ENCODE data around the gene PDE7B.
A peak's percentile ranks its signal among the peaks of the same experiment; 100 is the strongest.

PDE7B gene

DNA sequence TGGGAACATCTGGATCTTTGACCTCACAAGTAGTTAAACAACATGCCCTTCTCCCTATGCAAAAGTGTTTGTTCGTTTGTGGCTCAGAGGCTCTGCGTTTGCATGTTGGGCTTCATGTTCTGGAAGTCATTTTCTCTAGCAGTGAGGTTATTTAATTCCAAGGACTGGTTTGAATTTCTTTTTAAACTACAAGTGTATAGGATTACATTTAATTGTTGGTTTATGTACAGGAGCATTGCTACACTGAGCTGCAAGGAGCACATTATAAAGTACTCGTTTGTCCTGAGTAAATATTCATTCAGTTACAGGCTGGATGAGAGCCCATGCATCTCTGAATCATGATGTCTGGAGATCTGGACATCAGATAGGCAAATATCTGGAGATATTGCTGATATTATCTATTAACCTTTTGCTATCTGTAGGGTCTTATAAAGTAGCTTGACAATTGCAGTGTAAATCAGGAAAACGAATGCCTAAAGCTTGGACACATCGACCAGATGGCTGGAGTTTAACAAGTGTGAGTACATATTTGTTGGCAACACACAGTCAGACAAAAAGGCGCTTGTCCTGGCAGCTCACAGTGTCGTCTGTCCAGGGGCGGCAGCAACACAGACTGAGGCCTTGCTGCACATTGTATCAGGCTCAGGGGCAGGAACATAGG, 84.6 kb downstream of the PDE7B start:
- peak; percentile 70 for DNase-seq (ENCODE audit: low read depth)

DNA sequence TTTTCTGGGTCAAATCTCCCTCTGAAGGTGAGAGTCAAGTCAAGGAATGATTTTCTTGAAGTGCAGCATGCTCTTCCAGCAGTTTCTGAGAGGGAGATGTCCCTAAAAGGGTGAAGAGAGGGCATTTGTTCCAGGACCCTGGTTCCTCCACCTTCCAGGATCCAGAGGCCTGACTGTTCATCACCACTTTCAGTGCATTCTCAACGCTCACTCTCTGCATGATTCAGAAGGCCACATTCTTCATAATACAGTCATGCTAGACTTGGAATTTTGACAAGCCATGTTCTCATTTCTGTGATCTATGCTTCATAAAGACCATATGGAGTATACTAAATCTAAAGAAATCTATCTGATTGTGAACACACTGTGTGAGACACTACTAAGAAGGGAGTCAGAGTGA, 85.1 kb downstream of the PDE7B start:
- peak; percentile 91 for DNase-seq (ENCODE audit: low read depth)

DNA sequence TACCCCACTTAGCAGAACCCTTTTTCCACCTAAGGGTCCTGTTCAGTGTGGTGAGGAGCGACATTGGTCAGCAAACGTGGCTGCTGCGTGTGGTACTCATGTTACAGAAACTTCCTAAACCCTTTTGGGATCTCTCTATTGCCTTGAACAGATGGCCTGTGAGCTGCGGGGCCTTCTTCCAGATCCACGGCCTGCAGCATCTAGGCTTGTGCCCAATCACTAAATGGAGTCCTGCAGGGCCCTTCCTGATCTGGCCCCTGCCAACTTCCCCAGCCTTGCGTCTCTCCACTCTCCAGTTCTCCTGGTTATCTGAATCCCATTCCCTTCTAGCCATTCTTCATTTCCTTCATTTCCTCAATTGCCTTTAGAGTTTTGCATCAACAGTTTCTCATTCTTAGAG, 85.6 kb downstream of the PDE7B start:
- DNase-seq (ENCODE audit: low read depth) = no peak

DNA sequence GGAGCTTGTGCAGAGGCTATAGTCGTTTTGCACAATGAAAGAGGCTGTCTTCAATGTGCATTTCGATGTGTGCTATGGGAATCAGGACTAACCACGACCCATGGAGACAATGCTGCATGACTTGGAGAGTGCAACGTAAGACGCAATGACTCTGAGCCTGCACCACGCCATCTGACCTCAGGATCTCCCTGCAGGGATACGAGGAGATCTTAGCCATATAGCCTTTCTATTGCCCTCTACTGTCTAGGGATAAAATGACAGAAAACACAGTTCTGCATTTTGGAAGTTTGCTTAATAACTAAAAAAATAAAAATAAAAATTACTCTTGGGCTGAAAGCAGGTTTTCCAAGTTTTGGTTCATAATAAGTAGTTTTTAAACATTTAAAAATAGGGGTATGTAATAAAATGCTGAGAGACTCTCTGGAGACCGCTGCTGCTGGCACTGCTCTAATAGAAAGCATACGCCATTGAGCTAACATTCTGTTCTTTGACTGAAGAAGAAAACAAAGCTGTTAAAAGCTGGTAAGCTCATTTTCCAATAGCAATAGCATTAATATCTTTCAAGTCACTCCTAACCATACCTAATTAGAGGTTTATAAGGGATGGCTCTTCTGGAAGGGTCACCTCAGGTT, 87.2 kb downstream of the PDE7B start:
- DNase-seq (ENCODE audit: low read depth) = peak; percentile 72

DNA sequence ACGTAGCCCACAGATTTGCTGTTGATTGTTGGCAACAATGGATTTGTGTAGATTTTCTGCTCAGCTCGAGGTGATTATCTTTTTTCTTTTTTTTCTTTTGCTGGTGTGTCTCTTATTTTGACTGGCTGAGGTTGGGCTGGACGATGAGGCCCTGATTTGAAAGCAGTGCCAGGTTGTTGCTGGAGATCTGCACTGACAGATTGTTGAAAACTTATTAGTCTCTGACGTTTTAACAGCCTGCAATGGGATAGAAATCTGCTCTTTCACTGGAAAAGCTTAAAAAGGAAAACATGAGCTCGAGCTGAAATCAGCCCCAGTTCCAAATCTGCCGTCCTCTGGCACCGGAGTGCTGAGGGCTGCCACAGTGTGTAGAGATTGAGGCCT, 87.7 kb downstream of the PDE7B start:
- peak; percentile 45 for DNase-seq (ENCODE audit: low read depth)

DNA sequence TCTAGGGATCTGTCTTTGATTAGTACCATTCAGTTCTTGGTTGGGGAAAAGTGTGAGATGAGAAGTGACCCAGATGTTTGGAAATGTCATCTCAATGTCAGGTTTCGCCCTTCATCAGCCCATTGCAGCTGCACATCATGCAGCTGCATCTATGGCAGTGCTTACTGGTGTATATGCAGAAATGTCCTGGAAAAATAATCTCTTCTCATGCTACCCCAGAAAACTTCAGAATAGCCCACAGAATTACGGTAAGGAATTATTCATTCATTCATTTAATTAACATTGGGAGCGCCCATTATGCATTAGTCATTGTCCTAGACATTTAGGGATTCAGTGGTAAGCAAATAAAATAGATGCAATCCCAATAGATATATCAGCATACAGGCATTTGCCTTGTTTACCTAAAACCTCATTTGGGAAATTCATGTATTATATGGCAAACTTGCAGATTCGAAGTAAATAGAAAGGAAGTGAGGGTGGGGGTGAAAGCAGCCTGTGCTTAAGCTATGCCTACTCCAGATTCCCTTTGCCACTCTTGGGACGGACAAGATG, 89.2 kb downstream of the PDE7B start:
- no peak for DNase-seq (ENCODE audit: low read depth)

DNA sequence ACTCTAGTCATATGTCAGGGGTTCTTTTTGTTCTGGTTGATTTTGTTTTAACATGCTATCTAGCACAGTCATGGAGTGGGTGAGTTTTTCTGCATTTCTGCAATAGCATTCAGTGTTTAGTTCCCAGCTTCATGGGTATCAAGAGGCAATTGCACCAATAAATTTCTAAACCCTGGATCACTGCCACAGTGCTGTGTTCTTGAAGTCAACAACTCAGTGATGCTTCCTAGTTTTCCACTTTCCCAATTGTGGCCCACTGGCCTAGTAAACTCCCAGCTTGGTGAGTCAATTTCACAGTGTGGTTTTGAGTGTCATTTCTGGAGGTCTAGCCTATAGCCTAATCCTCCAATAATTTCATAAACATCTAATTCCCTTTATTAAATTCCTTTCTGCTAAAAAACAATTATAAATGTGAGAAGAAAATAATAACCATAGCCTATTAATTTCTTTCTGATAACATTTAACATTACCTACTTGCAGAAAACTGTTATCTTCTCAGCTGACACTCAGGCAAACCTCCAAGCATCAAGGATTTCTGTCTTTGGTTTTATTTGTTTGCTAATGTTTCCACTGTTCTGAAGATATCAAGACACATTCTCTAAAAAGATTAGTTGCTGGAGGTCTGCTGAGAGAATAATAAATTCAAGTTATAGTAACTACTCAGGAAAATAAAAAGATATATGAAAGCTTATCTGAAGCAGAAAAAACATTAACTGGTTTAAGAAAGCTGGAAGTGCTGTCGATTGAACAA, 89.9 kb downstream of the PDE7B start:
- DNase-seq (ENCODE audit: low read depth) = peak; percentile 10

DNA sequence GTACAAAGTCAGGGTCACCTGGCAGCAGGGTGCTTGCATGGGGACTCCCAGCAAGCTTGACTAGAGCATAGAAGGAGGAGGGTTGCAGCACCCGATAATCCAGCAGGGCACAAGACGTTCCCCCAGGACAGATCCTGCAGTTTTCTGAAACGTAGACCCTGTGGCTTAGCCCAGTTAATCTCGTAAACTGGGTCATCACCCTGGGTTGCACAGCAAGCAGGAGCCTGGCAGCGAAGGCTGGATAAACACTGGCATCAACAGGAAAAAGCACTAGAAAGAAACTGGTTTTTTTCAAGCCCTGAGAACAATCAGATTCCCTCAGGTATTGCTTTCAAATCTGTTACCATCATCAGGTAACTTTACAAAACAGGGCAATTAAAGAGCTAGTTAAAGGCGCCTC, 92.6 kb downstream of the PDE7B start:
- DNase-seq (ENCODE audit: low read depth) = no peak

DNA sequence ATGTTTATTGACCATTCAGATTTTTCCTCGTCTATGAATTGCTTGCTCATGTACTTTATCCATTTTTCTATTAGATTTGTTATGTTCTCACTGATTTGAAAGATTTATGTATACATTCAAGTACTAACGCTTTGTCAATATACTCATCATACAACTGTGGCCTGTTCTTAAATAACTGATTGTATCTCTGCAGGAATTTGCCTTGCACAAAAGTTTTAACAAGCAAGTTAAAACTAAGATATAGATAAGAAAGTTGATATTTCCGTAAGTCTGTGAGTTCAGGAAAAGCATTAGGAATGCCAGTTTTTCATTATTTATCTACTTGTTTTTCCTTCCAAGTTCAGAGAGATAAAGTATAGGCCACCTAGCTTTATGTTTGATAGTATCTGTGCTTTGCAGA, 95.2 kb downstream of the PDE7B start:
- no peak for DNase-seq (ENCODE audit: low read depth)

DNA sequence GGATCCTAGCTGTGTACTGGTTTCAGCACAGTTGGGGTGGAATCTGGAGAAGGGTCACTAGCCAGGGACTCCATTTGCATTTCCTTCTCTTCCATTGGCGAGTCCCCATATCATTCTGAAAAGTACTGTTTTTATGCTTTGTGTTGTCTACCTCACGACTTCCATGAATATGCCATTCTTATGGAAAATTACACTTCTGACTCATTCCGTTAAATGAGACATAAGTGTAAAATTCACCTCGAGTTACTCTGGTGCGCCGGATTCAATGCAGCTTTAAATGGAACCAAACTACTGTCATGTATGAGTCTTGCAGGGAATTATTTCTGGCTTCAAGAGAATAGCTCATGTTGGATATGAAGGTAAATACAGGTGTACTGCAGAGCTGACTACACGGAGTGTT, 99.2 kb downstream of the PDE7B start:
- no peak for DNase-seq (ENCODE audit: low read depth)

DNA sequence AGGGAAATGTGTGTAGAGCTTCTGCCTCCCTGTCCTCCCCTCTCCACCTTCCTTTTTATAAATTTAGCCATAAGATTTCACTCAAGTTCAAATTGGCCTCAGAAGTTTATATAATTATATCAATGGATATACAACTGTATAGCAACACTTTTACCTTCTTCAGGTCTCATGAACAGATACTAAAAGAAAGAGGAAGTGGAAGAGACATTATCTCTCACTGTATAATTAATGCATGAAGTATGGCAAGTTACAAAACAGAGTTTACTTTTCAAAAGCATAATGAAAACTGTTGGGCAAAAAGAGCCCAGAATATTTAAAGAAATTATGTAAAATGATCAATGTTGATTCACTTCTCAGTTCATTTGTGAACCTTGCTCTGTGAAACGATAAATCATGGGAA, 99.7 kb downstream of the PDE7B start:
- no peak for DNase-seq (ENCODE audit: low read depth)

DNA sequence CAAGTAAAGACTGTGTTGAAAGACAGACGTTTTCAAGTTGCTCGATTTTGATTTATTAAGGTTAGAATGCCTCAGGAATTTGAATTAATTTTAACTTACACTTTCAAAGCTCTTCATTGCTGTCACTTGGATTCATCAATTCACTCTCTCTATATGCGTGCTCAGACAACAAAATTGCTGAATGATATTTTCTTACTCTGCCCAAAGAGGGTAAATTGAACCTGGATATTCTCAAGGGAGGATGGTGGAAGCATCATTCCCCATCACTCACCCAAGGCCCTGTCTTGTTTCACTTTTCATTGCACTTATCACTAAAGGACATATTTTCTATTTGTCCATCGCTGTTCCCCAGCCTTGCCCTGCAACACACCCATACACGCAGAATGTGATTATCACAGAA, 102.3 kb downstream of the PDE7B start:
- DNase-seq (ENCODE audit: low read depth) = no peak

DNA sequence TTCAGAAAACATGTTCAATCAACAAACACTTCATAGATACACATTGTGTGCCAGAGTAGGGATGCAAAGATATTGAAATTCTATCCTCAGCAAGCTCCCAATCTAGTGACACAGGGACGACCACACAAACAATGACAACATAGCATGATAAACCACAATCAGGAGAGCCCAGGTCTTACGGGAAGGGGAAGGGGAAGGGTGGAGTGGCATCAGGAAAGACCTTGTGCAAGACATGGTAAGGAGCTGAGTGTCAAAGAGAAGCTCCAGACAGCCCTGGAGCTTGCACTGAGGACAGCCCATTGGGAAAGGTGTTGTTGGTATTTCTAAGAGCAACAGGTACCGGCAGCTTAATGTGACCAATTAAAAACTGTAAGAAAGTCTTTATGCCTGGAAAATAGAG, 103.6 kb downstream of the PDE7B start:
- no peak for DNase-seq (ENCODE audit: low read depth)

DNA sequence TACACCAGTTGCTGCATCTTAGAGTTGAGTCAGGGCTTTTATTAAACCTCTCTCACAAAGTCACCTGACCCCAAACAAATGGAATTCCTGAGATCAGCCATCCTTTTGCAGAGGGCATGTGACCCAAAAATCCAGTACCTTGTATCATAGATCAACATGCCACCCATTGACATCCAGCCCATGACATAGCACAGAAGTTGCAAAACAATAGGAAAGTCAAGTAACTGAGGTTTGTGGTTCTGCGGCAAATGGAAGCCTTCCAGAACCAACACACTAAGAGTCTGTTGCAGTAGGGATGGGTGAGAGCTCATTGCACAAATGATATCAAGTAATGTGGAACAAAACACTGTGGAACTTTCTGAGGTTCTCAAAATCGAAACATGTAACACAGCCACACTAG, 111.2 kb downstream of the PDE7B start:
- no peak for DNase-seq (ENCODE audit: low read depth)

DNA sequence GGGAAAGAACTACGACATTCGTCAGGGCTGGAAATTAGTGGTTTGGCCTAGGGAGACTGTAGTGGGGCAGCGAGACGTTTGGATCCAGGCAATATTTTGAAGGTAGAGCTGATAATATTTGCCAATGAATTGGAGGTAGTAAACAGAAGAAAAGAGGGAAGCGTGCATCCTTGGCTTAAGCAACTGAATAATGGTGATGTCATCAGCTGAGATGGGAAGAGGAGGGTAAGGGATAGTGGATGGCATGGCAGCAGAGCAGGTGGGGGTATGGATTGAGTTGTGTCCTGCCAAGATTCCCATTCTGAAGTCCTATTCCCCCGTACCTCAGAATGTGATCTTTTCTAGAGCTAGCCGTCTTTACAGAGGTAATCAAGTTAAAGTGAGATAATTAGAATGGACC, 119.2 kb downstream of the PDE7B start:
- DNase-seq (ENCODE audit: low read depth) = no peak

DNA sequence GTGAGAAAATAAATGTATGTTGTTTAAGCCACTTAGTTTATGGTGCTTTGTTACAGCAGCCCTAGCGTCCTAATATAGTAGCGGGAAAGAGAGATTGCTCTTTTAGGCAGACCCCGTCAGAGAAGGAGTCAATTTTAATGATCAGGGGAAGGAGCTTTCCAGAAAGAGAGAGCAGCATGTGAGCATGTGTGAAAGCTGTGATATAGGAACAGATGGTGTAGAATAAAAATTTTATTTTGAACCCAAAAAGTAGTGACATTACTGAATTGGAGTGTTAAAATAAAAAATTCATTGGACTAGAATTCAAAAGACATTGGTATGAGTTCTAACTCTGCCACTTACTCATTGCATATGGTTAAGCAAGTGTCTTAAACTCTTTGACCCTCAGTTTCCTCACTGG, 119.8 kb downstream of the PDE7B start:
- no peak for DNase-seq (ENCODE audit: low read depth)

DNA sequence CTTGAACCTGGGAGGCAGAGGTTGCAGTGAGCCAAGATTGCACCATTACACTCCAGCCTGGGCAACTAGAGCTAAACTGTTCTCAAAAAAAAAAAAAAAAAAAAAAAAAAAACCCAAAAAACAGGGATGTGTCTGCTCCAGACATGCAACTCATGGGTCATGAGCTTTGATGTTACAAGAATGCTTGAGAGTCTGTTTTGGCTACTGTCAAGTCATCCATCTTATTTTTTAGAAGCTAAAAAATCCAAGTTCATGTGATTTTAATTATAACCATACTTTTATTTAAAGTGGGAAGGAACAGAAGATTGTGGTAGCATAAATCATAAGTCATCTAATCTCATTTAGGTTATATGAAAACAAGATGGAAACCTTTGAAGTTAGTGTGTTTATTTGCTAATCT, 120.6 kb downstream of the PDE7B start:
- no peak for DNase-seq (ENCODE audit: low read depth)

DNA sequence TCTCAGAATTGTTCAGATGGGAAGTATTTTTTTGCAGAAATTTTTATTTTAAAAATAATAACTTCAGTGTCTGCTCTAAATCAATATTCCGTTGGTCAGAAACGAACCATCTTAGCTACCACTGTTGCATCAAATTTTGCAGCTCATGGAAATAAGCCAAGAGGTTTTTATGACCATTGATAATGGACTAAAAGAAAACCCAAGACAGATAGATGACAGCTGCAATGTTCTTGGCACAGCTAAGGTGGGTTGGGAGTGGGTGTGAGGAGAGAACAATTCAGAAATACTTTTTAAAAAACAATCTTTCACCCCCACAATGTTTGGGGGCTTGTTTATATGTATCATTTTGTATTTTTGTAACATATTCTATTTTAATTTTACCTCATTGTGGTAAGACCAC, 121.1 kb downstream of the PDE7B start:
- no peak for DNase-seq (ENCODE audit: low read depth)

DNA sequence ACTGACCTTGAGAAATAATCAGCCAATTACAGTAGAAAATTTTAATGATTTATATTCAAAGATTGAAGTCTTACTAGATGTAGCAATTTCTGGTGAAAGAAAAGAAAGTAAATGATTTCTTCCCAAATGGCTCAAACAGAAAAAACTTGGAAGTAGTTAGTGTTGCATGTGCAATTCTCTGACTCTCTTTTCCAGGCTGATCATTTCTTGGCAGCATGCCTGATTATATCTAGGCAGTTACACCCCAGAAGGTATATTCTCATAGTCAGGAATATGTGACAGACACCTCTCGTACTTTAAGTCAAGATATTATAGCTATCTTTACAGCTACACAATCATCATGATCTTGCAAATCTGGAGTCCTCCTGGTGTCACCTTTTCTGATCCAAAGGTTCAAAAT, 122.9 kb downstream of the PDE7B start:
- DNase-seq (ENCODE audit: low read depth) = no peak

DNA sequence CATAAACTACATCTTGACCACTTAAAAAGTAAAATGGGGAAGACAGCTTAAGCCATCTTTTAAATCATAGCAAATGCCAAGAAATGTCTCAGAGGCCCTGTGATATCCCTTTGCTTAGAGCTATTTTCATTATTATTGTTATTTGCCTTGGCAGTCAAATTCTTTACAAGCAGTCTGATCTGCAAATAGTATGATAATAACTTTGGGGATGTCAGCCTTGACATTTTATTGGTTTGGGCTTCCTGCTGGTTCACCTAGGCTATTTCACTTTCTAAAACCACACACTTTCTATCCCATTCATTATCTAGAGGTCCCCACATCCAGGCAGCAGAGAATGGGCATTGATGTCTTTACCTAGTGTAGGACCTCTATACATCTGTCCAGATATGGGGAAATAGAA, 125.1 kb downstream of the PDE7B start:
- no peak for DNase-seq (ENCODE audit: low read depth)

DNA sequence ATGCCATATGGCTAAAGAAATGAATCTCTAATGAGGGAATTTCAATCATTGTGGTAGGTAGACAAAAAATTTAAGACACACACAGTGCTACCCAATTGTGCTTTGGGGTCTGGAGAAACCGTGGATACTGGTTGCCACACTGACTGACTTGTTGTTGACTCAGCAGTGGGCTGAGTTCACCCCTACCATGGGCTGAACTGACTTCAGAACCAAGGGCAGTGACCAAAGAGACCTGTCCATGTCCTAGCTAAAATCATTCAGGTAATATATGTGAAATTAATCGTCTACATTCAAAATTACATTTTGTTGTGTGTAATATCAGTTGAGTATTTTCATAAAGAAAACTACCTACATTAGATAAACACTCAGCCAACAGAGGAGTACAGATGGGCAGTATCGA, 131.6 kb downstream of the PDE7B start:
- no peak for DNase-seq (ENCODE audit: low read depth)

DNA sequence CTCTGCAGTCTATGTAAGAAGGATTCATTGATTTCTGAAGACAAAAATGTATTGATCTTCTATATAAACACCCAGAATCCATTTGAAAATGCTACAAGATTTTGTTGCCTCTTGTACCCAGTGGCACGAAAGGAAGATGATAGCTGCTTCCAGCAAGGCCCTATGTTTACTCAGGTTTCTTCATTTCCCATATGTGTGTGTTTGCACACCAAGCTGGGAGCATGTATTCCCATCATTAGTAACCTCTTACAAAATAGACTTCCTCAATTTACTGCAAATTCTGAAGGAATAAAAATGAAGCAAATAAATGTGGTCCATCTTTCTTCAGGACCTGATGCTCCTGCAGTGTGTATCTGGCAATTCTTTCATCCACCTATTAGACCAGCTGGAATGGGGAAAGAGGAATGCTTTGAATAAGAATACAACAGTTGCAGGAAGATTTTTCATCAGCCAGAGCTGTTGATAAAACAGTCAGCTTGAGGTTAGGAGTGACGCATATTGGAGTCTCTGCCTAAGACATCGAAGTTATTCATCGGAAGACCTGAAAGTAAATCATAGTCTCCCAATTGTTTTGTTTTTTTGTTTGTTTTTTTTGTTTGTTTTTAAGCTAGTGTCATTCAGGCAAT, 132.3 kb downstream of the PDE7B start:
- DNase-seq (ENCODE audit: low read depth) = no peak

DNA sequence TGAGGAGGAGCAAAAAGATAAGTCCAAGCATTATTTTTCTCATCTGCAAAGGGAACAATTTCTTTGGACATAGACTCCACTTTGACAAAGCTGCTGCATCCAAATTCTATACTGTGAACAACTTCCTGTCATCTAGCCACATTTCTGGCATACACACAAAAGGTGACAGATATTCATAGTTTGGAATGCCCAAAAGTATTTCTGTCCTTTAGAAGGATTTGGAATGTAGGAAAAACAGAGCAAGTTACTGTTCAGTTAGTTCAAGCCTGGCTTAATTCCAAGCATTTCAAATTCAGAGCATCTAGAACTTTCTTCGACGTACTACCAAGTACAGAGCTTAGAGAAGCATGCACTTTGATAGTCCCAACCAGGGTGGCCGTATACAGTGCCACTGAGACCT, 134.0 kb downstream of the PDE7B start:
- no peak for DNase-seq (ENCODE audit: low read depth)

All from fibroblast of the conjunctiva (primary cell).